OCI-M2 (cell line): Measurements from ENCODE around the gene NXF2.
"Not testable (repeated sequence)": the region's sequence is repeated elsewhere in the genome, so short reads cannot be mapped to it uniquely, and the experiment has no call there.

Experiments used
- DNase-seq: peaks from one replicate; lab custom pipeline; 2025; ENCODE audit not compliant: unreplicated experiment; lab: John Stamatoyannopoulos, UW

NXF2 gene, protein sequence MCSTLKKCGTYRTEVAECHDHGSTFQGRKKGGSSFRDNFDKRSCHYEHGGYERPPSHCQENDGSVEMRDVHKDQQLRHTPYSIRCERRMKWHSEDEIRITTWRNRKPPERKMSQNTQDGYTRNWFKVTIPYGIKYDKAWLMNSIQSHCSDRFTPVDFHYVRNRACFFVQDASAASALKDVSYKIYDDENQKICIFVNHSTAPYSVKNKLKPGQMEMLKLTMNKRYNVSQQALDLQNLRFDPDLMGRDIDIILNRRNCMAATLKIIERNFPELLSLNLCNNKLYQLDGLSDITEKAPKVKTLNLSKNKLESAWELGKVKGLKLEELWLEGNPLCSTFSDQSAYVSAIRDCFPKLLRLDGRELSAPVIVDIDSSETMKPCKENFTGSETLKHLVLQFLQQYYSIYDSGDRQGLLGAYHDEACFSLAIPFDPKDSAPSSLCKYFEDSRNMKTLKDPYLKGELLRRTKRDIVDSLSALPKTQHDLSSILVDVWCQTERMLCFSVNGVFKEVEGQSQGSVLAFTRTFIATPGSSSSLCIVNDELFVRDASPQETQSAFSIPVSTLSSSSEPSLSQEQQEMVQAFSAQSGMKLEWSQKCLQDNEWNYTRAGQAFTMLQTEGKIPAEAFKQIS

GRCh38 chrX:102246893-102247292 is at the start of gene NXF2:
TSS of gene NXF2 (plus strand) at chrX:102247167. CDS start at chrX:102307079, 59,912 bp downstream.
- DNase-seq: not testable (repeated sequence)

DNA sequence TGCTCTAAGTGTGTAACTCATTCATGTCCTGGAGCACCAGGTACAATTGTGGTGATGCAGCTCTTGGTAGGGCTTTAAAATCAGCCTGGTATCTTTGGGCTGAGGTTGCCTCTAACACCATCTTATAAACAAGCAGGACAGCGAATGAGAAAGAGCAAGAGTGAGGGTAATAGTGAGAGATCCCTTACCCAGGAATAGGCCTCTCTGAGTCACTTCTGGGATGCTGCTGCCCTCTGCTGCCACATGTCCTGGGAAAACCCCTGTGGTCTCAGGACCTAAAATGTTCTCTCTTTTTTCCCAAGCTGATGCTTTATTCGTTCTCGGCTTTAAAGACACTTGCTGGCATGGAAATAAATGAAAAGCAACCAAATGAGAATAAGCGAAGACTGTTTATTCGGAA is 39.0 kb upstream of the NXF2 start:
- not testable (repeated sequence) for DNase-seq

DNA sequence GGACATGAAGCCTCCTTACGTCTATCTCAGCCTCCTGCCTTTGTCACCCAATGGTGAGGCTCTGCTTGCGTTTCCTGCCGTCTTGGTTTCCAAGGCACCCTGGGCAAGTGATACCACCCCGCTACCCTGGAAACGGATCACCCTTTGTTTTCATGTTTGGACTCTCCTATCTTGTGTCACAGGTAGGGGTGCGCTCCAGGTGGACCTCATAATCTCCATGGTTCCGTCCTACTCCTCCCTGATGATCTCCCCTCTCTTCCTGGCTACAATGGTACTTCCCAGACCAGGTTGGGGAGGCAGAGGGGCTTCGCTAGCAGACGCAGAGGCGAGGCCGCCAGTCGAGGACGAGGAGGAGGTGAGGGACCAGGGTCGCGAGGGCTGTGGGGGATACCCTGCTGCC is 32.0 kb upstream of the NXF2 start, which contains the start of gene TCP11X1:
TSS of gene TCP11X1 (plus strand) at position 316 of the 400 bp plus-strand sequence.
- not testable (repeated sequence) for DNase-seq

GRCh38 chrX:102216497-102216896 is 30.5 kb upstream of the NXF2 start:
- not testable (repeated sequence) for DNase-seq

DNA sequence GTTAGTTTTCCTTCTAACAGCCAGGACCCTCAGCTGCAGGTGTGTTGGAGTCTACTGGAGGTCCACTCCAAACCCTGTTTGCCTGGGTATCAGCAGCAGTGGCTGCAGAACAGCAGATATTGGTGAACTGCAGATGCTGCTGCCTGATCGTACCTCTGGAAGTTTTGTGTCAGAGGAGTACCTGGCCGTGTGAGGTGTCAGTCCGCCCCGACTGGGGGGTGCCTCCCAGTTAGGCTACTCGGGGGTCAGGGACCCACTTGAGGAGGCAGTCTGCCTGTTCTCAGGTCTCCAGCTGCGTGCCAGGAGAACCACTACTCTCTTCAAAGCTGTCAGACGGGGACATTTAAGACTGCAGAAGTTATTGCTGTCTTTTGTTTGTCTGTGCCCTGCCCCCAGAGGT is 11.3 kb upstream of the NXF2 start:
- DNase-seq: not testable (repeated sequence)

GRCh38 chrX:102240265-102240664 is 6.7 kb upstream of the NXF2 start:
- not testable (repeated sequence) for DNase-seq

DNA sequence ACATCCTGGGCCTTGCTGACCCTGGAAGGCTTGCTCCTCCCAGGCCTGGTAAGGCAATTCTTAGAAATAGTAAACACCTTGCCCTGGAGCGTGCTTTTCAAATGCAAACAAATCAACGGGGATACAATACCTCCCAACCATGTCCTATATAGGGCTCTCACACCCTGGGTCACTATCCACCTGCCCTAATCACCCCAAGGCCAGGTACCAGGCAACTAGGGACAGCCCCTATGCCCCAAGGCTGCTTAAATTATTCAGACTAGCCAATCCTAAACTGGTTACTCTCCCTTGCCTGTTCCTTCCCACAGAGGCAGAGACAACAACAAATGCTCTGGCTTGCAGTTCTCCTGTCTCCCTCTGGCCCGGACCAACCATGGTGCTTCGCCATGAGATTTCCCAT is 25.3 kb downstream of the NXF2 start:
- not testable (repeated sequence) for DNase-seq

DNA sequence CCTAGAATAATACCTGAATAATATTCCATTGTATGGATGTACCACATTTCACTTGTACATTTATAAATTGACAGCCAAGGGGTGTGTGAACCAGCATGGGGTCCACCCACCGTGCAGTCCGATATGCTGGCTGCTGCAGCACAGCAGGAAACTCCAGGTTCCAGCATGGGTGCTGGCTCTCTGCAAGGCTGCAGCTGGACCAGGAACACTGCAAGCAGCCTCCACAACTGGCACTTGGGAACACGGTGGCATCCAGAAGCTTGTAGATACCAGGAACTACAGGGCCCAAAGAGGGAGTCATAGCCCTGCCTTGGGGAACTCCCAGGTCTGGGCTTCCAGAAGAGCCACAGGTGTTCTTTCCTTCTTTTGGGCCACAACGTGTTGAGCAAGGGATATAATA is 91.2 kb downstream of the NXF2 start:
- no peak for DNase-seq

- no peak for DNase-seq
These were observed 92.6 kb downstream of the NXF2 start for GRCh38 chrX:102339312-102340298.

DNA sequence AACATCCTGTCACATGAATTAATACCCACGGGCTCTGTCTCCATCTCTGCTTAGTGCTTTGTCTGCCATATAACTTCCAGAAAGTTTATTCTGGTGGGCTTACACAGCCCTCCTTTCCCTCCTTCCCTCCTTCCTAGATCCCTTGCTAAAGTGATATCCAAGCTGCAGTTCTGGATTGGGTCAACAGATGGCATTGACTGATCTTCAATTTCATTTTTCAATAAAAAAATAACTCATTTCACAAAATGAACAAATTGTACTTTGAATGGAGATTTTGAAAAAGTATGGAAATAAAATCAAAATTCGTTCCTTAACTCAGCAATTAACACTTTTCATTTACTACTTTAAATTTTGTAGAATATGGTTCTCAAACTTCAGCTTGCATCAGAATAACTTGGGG is 94.9 kb downstream of the NXF2 start:
- no peak for DNase-seq

DNA sequence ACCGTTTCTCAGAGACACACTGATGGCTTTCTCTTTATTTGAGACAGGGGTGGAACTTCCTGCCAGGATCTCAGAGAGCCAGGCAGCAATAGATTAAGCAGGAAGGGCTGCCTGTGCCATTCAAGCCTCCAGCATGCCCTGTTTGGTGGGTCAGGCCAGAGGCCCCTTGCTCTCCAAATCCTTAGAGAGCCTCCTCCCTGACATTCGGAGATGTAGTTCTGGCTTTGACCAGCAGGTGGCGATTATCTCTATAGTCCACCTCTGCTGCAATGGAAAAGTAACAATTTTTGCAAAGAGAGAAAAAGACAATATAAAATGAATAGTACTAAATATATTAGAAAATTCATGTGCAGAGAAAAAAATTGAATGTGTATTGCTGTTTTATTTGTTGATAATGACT is 98.9 kb downstream of the NXF2 start:
- no peak for DNase-seq
